ENCODE results near the gene JAML.

JAML gene

GRCh38 chr11:118219732-118220131 is 5.1 kb downstream of the JAML start:
- no peaks in the 10 kb centered on the region for H3K27me3 ChIP-seq
- H3K27ac ChIP-seq, result peak overlapping the region; percentile 97
- no peaks in the 10 kb centered on the region for H3K9me3 ChIP-seq
- H3K36me3 ChIP-seq, result peaks cover 58% of the 10 kb centered on the region
- peaks cover 81 to 99% of the 10 kb centered on the region in 2 experiments for H3K4me1 ChIP-seq (ENCODE audit: control insufficient read depth in 1 of 2, insufficient read depth in 1 of 2, low read depth in 1 of 2, low read length in 1 of 2)
- H3K4me3 ChIP-seq (ENCODE audit: low read depth in 1 of 2, low read length in 1 of 2), result peak overlapping the region; percentile 77 to 96
- TF ChIP-seq CTCF (IDR thresholded peaks at IDR 0.05), result no peak

GRCh38 chr11:118219244-118219643 is 5.6 kb downstream of the JAML start:
- Histone ChIP-seq H3K36me3 (peaks cover 58% of the 10 kb centered on the region), H3K27me3 (no peaks in the 10 kb centered on the region), H3K9me3 (no peaks in the 10 kb centered on the region), H3K4me3 (ENCODE audit: low read depth in 1 of 2, low read length in 1 of 2) (peak overlapping the region; percentile 77 to 96), H3K4me1 (ENCODE audit: control insufficient read depth in 1 of 2, insufficient read depth in 1 of 2, low read depth in 1 of 2, low read length in 1 of 2) (peaks cover 86 to 100% of the 10 kb centered on the region in 2 experiments), H3K27ac (peak overlapping the region; percentile 97)
- no peak for TF ChIP-seq CTCF (IDR thresholded peaks at IDR 0.05)

DNA sequence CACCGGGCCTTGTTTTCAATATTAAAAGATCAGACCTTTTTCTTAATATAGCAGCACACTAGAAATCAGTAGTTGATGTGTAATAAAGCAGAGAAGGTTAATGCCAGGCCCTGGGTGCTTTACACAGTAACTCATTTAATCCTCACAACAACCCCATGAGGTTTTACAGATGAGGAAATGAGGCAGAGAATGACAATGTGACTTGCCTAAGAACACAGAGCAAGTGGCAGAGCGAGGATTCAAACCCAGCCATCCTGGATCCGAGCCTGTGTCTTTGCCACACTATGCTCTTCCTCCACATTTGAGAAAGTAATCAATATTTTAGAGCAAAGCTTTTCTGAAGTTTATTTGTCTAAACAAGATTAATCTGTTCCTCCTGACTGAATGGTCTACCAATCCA is 7.2 kb downstream of the JAML start:
- H3K4me1 ChIP-seq (ENCODE audit: control insufficient read depth in 1 of 2, insufficient read depth in 1 of 2, low read depth in 1 of 2, low read length in 1 of 2), result peaks cover 100% of the 10 kb centered on the region in 2 experiments
- peak overlapping the region; percentile 77 to 96 for H3K4me3 ChIP-seq (ENCODE audit: low read depth in 1 of 2, low read length in 1 of 2)
- H3K27ac ChIP-seq, result peak overlapping the region; percentile 97
- no peaks in the 10 kb centered on the region for H3K9me3 ChIP-seq
- no peaks in the 10 kb centered on the region for H3K27me3 ChIP-seq
- no peak for TF ChIP-seq CTCF (IDR thresholded peaks at IDR 0.05)
- H3K36me3 ChIP-seq, result peaks cover 56% of the 10 kb centered on the region

GRCh38 chr11:118216621-118217481 is 8.0 kb downstream of the JAML start:
- Histone ChIP-seq H3K36me3 (peaks cover 56% of the 10 kb centered on the region), H3K4me1 (ENCODE audit: control insufficient read depth in 1 of 2, insufficient read depth in 1 of 2, low read depth in 1 of 2, low read length in 1 of 2) (peaks cover 100% of the 10 kb centered on the region in 2 experiments), H3K4me3 (ENCODE audit: low read depth in 1 of 2, low read length in 1 of 2) (peak overlapping the region; percentile 77 to 96), H3K9me3 (no peaks in the 10 kb centered on the region), H3K27ac (peak overlapping the region; percentile 97), H3K27me3 (no peaks in the 10 kb centered on the region)
- TF ChIP-seq CTCF (IDR thresholded peaks at IDR 0.05), result no peak

DNA sequence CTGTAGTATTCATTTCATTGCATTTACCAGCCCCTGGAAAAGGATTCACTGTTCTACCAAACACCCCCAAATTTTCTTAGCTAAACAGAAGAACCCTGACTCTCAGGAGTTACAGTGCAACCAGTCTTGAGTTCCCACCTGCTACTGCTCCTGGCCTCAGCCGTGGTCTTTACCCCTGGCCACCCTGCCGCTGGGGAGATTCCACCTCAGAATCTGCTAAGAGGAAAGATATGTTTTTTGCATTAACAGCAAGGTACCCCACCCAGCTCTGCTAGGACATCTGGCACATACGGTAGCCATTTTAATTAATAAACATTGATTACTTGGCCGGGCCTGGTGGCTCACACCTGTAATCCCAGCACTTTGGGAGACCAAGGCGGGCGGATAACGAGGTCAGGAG is 9.0 kb downstream of the JAML start:
- peak overlapping the region; percentile 97 for H3K27ac ChIP-seq
- peak overlapping the region; percentile 63 to 77 for H3K4me3 ChIP-seq (ENCODE audit: low read depth in 1 of 2, low read length in 1 of 2)

More for the DNA sequence above, 9.0 kb downstream of the JAML start:
- H3K36me3 ChIP-seq, result peaks cover 56% of the 10 kb centered on the region
- TF ChIP-seq CTCF (IDR thresholded peaks at IDR 0.05), result no peak
- H3K4me1 ChIP-seq (ENCODE audit: control insufficient read depth in 1 of 2, insufficient read depth in 1 of 2, low read depth in 1 of 2, low read length in 1 of 2), result peaks cover 100% of the 10 kb centered on the region in 2 experiments
- no peaks in the 10 kb centered on the region for H3K9me3 ChIP-seq
- H3K27me3 ChIP-seq, result no peaks in the 10 kb centered on the region
